LoVo (cell line): ENCODE results near the gene PCP4L1.
"Not testable (repeated sequence)": the region's sequence is repeated elsewhere in the genome, so short reads cannot be mapped to it uniquely, and the experiment has no call there.

Experiments used
- DNase-seq: peaks from one replicate; pipeline ENCODE4 v3.0.0-alpha.2; 2016; ENCODE audit warnings: low spot score

The PCP4L1 gene

DNA sequence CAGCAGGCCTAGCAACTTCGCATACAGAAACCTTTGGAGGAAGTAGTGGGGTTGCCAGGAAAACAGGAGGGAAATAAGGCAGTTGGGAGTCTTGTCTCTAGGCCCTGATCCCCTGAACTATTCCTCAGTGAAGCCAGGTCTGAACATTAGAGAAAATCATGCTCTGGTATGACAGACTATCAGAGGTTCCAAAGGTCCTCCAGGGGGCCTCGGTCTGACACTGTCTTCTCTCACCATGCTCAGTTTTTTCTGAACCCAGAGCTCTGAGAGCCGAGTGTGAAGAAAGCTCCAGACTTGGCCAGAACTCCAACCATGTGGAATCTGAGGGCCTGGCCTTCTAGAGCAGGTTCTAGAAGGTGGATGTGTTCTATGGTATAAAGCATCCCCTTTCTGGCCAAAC, 28.6 kb upstream of the PCP4L1 start:
- DNase-seq, result no peak

DNA sequence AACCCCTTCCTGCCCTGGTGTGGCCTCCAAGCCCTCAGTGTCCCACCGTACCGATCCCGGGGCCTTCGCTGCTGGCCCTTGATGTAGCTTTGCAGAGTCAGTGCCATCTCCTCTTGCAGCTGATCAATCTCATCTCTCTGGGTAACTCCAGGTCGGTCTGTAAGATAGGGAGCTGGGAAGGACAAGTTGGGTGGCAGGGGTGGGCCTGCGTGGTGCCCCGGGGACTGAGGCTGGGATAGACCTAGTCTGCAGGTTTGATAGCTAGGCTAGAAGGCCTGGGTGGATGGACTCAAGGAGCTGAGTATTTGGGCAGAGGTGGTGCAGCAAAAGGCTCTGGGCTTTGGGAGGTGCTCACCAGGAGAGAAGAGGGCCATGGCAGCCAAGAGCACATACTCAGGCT, 27.8 kb upstream of the PCP4L1 start:
- no peak for DNase-seq

DNA sequence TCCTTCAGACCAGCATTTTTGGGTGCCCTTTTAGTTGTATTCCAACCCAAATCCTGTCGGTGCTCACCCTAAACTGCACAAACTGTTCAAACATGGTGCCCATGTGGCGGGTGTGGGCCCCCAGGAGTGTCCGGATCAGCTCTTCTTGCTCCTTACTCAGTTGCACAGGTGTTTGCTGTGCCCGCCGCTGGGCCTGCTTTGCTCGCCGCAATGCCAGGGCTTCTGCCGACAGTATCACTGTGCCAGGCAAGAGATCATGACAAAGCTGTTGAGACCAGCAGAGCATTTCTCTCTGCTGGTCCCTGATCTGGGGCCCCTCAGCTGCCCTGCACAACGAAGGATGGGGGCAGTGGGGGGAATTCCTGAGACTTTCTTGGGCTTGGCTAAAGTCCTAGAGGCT, 25.4 kb upstream of the PCP4L1 start:
- DNase-seq, result no peak

DNA sequence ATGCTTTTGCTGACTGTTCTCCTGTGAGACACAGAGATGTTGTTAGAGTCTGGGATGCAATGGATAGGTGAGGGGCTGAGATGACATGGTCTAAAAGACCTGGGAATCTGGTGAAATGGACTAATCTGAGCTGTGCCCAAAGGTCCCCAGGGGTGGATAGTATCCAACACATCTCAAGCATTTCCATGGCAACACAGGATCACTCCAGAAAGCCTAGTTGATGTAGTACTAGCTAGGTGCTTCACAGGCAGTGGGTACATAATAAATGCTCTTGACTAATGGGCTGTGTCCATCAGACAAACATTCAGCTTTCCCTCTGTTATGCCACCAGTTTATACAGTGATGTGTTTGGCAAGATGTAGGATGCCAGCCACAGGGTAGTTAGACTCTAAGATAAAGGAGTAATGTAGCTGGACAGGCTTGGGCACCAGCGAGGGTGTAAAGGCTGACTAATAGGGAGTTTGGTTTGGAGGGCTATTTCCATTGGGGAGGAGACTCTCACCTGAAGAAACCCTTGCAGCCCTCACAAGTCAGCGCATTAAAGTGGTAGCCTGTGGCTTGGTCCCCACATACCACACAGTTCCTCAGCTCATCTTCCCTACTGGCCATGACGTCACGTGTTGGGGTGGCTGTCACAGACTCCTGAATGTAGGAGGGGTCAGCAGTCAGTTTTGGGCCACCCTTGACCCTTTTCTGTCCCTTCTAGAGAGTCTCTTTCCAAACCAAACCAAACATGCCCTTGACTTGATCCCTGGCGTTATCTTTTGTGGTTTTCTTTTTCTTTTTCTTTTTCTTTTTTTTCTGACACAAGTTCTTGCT, 22.4 kb upstream of the PCP4L1 start:
- DNase-seq, result no peak

DNA sequence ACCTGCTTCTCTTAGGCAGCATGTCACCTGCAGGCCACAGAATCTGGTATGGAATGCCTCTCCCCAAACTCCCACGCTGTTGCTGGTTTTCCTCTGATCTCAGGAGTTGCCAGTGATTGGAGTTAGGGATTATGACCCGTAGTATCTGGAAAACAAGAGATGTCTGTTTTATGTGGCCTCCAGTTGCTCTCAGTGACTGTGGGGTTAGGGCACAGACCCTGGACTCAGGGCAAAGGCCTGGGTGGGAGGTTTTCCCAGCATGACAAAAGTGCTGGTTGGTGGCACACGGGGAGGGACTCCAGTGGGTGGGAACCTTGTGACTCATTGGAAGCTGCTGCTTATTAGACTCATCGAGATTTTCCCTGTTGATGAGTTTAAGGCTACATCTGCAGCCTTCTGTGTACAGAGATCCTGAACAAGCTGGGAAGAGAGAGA, 20.5 kb upstream of the PCP4L1 start, which contains the start of gene NR1I3:
Gene NR1I3 (minus strand): TSS at position 165 of the 435 bp plus-strand sequence. CDS start 1,638 bp downstream, outside the sequence.
- DNase-seq, result no peak

DNA sequence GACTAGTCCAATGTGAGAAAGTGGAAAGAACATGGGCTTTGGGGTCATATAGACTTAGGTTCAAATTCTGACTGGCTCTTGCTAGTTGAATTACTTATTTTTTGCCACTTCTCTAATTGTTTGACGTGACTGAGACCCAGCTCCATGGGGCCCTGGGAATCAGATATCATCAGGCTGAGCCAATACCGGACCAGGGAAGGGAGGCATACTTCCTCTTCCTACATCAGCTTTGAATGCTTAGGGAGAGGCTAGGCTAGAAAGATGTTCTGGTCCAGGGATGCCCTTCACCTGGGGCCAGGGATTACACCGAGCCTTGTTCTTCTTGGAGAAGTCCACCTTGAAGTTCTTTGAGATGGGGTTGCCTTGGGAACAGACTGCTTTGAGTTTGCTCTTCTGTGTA, 16.9 kb upstream of the PCP4L1 start:
- no peak for DNase-seq

DNA sequence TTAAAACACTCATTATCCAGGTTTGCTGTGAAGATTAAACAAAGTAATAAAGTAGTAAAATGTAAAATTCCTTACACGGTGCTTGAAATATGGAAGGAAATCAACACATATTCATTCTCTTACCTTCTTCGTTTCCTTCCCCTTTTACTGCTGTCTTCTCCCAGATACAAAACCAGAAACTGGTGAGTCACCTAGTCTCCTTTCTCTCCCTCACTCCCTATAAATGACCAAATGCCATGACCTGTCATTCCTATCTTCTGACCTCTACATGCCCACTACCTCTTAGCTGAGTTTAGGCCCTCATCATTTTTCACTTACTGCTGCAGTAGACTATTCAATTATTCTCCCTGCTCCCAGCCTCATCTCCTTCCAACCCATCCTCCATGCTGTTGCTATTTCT, 16.2 kb upstream of the PCP4L1 start:
- DNase-seq, result no peak

DNA sequence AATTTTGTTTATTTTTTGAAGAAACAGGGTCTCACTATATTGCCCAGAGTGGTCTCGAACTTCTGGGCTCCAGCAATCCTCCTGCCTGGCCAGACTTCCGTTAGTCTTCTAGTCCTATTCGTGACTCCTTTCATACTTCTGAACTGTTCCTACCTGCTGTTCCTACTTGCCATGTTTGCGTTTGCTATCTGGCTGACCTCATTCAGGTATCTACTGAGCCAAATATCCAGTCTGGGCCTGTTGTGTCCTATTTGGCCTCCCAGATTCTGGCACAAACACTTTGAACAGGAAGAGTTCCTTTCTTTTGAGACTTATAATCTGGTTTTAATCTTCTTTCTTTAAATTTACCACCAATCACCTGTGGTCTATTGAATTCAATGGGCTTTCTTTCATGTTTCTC, 13.7 kb upstream of the PCP4L1 start:
- no peak for DNase-seq

DNA sequence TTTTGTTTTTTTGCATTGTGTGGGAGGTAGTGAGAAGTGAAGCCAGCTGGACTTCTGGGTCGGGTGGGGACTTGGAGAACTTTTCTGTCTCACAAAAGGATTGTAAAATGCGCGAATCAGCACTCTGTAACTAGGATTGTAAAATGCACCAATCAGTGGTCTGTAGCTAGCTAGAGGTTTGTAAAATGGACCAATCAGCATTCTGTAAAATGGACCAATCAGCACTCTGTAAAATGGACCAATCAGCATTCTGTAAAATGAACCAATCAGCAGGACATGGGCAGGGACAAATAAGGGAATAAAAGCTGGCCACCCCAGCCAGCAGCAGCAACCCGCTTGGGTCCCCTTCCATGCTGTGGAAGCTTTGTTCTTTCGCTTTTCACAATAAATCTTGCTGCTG, 8.4 kb upstream of the PCP4L1 start:
- not testable (repeated sequence) for DNase-seq

DNA sequence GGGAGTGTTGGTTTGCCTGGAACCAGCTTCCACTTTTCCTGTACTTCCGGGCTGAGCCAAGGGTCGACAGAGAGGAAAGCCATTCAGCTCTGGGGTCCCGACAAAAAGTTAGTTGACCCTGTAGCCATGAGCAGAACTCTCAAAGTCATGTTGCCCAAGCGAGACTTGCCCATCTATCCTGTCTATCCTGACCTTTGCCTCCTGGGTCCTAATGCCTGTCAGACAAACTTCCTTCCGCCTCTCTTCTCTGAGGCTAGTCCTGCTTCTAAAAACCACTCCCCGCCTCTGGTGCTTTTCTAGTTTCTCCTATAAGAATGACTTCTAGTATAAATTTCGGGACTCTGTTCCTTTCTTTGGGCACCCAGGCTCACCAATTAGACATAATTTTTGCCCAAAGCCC, 7.7 kb upstream of the PCP4L1 start:
- DNase-seq, result no peak

DNA sequence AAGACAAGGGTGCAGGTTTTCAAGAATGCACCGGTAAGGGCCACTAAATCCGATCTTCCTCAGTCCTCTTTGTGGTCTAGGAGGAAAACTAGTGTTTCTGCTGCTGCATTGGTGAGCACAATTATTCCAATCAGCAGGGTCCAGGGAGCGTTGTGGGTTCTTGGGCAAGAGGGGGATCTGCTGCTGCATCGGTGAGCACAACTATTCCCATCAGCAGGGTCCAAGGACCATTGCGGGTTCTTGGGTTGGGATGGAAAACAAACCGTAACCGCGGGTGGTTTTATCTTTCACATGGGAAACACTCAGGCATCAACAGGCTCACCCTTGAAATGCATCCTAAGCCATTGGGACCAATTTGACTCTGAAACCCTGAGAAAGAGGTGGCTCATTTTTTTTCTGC, 7.0 kb upstream of the PCP4L1 start:
- no peak for DNase-seq

DNA sequence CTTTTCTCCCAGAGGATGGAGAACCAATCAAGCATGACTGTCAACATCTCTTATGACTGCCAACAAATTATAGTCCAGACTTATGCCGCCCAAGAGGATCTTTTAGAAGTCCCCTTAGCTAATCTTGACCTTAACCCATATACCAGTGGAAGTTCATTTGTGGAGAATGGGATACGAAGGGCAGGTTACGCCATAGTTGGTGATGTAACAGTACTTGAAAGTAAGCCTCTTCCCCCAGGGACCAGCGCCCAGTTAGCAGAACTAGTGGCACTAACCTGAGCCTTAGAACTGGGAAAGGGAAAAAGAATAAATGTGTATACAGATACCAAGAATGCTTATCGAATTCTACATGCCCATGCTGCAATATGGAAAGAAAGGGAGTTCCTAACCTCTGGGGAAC, 3.2 kb upstream of the PCP4L1 start:
- DNase-seq, result not testable (repeated sequence)

DNA sequence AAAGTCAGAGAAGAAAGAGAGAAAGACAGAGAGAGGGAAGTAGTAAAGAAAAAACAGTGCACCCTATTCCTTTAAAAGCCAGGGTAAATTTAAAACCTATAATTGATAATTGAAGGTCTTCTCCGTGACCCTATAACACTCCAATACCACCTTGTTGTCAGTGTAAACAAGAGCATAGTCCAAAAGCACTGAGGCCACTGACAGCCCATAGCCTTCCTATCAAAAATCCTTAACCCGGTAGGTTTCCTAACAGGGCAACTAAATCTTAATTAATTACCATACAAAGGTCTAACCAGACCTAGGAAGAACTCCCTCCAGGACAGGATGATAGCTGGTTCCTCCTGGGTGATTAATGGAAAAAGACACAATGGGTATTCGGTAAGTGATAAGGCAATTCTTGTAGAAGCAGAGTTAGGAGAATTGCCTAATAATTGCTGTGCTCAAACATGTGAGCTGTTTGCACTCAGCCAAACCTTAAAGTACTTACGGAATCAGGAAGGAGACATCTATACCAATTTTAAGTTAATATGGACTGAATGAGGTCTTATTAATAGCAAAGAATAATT, 2.5 kb upstream of the PCP4L1 start:
- DNase-seq, result not testable (repeated sequence)

DNA sequence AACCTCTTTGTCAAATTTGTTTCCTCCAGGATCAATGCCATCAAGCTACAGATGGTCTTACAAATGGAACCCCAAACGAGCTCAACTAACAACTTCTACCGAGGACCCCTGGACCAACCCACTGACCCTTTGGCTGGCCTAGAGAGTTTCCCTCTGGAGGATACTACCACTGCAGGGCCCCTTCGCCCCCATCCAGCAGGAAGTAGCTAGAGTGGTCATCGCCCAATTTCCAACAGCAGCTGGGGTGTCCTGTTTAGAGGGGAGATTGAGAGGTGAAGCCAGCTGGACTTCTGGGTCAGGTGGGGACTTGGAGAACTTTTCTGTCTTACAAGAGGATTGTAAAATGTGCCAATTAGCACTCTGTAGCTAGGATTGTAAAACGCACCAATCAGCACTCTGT, 1.4 kb upstream of the PCP4L1 start:
- not testable (repeated sequence) for DNase-seq

DNA sequence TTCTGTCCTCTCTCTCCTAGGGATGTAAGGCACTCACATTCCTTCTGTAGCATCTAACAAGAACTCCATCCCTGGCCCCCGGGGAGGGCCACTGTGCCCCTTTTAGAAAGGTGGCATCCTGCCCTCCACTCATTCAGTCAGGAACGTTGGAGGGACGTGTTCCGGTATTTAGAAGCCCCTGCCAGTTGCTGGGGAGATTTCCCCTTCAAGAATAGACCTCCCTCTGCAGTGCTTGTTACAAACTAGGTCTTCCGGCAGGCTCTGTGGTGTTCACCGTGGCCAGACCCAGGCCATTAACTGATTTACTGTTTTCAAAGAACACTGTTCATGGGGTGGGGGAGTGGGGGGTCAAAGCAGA, 779 bp downstream of the PCP4L1 start:
- DNase-seq, result no peak

DNA sequence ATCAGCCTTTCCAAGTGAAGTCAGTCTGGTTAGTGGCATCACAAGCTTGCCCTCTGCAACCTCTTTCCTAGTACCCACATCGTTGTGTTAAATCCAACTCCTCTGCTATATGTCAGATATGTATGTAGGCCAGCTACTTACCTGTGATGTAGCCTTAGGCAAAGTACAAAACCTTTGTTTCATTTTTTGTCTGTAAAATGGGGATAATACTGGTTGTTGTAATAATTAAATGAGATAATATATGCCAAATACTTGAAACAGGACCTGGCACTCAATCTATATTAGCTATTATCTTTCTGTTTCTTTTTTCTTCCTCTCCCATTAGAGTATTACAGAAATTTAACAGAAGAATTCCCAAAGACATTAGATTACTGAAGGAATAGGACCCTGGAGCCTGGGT, 1.2 kb downstream of the PCP4L1 start:
- no peak for DNase-seq

DNA sequence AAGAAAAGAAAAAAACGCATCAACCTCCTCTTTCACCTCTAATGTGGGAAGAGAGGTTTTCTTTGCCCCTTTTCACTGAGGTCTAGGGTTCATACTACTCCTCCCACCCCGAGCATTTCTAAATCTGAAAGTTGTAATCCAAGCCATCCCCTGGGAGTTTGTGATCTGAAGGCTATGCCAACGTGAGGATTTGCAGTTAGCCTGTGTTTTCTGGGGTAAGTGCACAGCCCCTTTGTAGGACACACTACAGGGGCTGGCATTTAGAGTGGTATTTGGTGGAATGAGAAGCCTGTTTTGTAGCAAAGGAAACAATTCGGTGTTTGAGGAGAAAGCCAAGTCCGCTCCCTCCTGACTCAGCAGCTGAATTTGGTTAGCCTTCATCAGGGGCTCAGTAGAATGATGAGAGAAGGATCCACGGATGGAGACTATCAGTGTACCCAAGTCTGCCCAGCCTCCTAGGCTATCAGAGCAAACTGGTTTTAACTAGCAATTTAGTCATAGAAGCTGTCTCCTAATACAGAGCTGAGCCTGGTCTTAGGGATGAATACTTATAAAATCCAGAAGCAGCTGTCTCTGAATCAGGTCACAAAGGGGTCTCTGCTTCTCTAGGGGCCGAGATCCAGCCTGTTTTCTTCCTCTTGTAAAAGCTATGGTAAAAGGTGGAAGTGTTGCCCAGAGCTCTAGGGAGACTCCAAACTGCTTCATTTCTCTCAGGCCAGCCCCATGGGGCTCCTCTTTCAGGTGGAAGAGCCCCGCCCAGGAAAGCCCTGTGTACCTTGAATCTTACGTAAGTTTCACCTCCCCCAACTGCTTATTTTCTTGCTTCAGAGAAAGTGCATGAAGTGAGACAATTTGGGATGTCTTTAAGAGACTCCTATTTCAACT, 2.1 kb downstream of the PCP4L1 start:
- no peak for DNase-seq

DNA sequence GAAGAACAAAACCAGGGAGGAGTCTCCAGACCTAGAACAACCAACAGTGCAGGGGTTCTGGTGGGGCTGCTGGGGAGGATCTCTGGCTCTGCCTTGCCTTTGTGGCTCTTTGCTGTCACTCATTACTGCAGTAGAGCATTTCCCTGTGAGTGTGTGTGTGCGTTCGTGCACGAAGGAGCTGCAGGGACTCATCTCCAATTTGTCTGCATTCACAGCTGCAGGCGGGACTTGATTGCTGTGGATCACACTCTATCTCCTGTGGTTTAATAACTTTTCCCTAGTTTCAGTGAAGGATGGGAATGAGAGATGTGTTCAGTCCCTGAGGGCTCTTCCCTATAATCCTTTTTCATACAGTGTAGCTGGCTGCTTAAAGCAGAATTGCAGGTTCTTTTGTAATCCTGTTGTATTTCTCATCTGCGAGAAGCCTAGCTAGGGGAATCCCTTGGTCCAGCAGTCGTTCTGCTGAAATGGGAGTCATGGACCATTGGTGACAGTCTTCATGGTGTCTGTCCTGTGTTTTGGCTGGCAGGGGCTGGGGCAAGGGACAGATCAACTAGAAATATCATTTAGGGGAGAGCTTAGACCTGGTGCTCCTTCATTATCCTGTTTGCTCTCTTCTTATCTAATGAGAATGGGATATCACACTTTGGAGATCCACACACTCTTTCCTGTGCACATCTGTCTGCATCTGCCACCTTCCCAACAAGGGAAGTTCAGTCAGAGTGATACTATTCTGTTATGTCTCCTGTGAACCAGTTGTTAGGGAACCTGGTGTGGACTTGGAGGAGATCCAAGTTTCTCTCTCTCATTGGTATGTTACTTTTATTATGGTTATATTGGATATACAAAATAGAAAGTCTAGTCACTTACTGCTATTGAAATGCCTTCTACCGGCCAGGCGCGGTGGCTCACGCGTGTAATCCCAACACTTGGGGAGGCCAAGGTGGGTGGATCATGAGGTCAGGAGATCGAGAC, 3.0 kb downstream of the PCP4L1 start:
- no peak for DNase-seq

DNA sequence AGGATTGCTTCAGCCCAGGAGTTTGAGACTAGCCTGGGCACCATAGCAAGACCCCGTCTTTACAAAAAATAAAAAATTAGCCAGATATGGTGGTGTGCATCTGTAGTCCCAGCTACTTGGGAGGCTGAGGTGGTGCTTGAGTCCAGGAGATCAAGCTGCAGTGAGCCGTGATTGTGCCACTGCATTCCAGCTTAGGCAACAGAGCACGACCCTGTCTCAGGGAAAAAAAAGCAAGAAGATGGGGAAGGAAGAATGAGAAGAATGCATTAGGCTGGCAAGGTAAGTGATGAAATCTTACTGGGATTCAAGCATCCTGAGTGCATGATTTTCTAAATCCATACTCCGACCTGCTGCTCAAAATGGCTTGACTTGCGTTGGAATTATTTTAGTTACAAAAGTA, 6.8 kb downstream of the PCP4L1 start:
- DNase-seq, result no peak

DNA sequence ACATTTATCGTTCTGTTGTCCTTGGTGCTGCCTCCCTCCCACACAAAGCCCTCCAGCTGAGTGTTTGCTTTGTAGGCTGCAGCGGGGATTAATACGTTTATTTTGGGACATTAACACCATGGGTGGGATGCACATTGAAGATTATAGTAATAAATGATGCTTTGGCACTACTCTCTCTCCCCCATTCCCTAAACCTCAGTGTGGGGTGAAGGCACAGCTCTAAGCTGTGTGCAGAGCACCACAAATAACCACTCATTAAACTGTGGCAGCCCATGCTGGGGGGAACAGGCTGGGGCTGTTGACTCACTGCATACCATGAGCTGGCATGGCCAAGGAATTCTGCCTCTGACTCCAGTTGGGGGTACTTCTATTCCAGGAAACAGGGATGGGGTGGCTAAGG, 7.7 kb downstream of the PCP4L1 start:
- no peak for DNase-seq

DNA sequence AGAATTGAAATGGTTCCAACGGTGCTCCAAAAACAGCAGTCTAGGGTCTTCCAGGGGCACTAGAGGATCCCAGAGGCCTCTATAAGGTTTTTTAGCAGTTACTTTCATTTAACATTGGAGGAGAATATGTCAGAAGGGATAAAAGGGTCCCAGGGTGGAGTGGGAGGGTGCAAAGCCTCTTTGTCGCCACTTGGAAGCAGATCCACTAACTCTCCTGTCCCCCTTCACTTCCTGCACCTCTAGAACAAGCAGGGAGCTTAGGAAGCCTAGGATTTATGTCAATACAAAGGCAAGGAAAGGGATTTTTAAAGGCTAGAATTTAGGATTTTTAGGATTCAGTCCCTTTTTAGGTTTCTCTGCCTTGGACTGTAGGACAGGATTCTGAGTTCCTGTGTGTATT, 8.3 kb downstream of the PCP4L1 start:
- DNase-seq, result no peak

DNA sequence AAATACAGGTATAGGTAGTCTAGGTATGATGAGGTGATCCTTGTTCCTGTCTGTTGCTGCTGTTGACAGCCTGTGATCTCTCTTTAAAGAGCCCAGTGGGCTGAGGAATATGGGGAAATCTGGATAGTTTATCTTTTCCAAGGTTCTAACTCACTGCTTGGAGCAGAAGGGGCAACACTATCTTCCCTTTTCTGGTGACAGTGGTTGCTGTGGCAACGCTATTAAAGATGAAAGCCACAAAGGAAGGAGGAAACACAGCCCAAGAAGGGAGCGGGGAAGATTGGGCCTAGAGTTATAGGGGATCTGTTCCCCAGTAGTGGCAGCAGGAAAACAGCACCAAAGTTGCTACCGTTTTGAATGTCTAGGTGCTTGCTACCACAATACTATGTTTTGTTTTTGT, 8.8 kb downstream of the PCP4L1 start:
- no peak for DNase-seq
